SKM-1 (cell line): ENCODE results near the gene ZNF124.

Experiments used
- DNase-seq: peaks from one replicate; lab custom pipeline; 2025; ENCODE audit not compliant: unreplicated experiment; lab: John Stamatoyannopoulos, UW

The ZNF124 gene

DNA sequence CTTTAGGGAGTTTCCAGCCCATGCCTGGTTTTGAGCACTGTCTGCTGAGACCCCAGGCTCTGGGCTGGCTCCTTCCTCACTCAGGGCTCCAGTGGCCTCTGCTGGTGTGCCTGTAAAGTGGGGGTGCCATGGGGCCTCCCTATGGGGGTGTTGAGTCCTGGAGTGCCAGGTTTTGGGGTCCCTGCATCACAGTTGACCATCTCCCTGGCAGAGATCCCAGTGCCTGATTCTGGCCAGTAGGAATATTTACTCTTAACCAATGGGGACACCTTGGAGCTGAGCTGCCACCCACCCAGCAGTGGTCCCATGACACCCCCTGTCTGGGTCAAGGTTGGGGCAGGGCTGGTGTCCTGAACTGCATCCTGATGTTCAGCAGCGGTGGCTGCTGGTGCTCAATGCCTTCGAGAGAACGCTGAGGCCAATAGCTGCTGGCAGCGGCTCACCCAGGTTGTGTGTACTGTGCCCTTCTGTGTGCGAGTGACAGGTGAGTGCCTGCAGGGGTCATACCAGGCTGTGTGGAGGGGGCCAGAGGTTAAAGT lies 58.0 kb downstream of the ZNF124 start:
- DNase-seq = no peak

DNA sequence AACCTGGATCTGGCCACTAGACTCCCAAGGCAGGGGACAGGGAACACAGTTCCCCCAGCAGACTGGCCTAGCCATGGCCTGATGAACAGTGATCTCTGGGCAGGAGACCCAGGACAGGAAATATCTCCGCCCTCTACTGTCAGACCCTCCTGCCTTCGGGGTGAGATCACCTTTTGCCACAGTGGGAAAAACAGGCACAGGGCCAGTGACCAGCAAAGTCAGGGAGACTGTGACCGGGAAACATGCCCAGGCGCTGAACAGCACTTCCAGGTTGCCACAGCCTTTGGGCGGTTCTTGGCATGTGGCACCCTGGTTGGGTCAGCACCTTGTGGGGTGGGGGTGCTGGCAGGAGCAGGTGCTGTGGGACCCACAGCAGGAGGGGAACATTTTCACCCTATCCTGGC lies 58.7 kb downstream of the ZNF124 start:
- DNase-seq = no peak

DNA sequence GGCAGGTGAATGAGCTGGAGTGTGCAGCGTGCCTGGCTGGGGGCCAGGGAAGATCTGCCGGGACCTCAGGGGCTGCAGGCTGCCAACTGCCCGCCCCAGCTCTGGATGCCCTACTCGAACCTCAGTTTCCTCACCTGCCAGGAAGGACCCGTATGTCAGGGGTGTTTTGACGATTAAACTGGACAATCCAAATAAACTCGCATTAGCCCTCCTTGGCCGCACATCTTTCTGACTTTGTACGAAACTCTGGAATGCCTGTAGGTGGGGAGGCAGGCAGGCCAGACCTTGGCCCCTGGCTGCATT lies 59.4 kb downstream of the ZNF124 start:
- no peak for DNase-seq

DNA sequence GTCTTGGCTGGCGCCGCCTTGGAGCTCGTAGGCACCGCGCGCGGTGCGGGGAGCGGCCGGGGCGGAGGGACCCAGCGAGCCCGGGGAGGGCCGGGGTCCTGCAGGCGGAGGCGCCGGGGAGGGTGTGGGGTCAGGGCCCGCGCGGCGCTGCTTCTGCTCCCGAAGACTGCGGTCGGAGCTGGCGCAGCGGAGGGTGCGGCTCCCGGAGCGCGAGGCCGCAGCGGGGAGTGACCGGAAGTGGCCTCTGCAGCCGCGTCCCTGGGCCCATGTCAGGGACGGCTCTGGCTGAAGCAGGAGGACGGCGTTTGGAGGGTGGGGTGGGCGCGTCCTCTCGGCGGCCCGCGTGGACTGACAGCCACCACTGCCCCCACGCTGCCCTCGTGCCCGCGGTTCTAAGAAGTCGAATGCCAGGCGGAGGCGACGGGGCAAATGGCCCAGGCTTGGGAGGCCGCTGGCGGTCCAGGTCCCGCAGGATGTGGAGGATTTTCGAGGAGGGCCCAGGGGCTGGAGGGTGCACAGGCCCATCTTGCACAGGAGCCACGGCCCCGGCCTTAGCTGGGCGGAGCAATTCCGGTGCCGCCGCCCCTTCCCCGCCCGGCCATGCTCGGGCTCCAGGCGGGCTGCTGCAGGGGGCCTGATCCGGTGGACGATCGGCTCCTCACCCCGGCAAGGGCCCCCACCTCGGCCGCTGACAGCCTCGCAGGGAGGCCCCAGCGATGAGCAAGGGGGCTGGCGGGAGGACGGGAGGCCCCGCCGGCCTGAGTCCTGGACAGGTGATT lies 59.9 kb downstream of the ZNF124 start:
- no peak for DNase-seq

DNA sequence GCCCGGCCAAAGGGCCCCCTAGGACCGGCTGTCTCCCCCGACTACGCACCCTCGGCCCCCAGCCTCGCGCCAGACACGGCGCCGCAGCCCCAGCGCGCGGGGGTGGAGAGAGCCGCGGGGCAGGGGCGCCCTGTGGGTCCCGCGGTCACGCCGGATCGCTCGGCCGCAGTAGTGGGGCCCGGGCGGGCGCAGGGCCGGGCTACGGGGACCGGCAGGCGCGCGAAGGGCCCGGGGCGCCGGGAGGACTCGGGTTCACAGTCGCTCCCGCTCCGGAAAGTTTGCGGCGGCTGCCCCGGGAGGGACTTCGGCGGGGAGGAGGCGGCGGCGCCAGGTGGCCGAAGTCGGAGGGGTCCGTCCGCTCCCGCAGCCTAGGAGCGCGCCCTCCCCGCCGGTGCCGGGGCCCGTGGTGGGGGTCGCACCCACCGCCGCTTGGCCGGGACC lies 60.5 kb downstream of the ZNF124 start:
- DNase-seq = no peak

DNA sequence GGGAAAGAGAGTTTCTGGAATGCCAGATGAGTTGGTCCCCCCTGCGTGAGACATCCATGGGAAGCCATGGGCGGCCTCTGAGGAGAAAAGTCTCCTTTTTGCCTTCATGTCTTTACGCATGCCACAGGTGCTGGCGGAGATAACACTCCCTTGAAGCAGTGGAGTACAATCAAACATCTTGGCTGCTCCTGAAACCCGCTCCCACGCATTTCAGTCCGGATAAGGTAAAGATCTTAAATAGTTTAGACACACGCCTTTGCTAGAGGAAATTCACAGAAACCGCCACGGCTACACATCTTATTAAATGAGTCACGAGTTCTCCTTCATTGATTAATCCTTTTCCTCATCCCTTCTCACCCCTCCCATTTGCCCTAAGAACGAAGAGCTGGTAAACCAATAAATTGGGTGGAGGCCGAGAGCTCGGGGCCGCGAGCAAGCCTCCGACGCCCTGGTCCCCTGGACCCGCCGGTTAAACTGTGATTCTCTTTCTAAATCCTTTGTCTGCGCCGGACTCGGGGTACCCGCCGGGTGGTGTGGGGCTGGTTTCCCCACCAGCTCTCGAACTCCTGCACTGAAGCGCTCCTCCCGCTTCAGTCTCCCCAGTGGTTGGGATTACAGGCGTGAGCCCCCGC lies 61.1 kb downstream of the ZNF124 start:
- DNase-seq = no peak

DNA sequence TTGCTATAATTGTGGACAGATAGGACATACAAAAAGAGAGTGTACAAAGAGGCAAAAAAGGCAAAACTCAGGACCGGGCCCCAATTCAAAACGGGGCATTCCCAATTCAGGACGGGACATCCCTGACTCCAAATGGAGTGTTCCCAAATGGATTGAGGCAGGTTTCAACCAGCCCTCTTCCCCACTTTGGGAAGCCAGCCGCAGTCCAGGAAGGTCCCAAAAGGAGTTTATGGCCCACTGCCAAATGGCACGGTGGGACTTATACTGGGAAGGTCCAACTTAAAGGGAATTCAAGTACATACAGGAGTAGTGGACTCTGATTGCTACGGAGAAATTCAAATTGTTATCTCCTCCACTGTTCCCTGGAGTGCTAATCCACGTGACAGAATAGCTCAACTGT lies 64.1 kb downstream of the ZNF124 start:
- DNase-seq = no peak

DNA sequence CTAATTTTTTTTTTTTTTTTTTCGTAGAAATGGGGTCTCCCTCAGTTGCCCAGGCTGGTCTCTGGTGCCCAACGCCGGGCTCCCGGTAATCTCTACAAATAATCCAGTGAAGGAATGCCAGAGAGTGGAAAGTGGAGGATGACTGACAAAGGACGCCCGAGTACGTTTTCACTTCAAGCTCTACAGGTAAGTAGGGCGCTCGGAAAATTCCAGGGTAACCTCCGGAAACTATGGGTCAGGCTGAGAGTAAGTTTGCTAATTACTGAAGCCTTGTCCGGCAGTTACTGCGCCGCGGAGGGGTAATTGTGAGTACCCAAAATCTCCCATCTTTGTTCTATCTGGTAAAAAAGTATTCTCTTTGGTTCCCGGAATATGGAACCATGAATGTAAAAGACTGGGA lies 65.9 kb downstream of the ZNF124 start:
- no peak for DNase-seq
